GM21381 (cell line): ENCODE measurements around the gene MLXIP.

Experiments used
- ATAC-seq: cut with Tn5 transposase; IDR thresholded peaks from one replicate; pipeline ENCODE4 v1.9.1; 2021; ENCODE audit warnings: mild to moderate bottlenecking, moderate library complexity; ENCODE audit not compliant: unreplicated experiment

MLXIP gene

GRCh38 chr12:122124370-122124769, 45.8 kb downstream of the MLXIP start:
- no peak for ATAC-seq

- no peak for ATAC-seq
These were observed 47.1 kb downstream of the MLXIP start for GRCh38 chr12:122125452-122126341.

DNA sequence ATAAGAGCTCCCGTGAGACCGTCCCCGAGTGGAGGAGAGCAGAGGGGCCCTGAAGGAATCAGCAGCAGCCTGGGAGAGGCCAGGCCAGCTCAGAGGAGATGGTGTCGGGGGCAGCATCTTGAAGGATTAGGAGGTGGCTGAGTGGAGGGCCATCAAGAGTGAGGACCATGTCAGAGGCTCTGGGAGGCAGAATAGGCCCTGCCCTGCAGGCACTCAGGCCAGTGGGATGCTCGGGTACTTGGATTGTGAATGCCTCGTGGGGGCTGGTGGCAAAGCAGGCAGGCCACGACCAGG, 47.7 kb downstream of the MLXIP start:
- ATAC-seq, result no peak

DNA sequence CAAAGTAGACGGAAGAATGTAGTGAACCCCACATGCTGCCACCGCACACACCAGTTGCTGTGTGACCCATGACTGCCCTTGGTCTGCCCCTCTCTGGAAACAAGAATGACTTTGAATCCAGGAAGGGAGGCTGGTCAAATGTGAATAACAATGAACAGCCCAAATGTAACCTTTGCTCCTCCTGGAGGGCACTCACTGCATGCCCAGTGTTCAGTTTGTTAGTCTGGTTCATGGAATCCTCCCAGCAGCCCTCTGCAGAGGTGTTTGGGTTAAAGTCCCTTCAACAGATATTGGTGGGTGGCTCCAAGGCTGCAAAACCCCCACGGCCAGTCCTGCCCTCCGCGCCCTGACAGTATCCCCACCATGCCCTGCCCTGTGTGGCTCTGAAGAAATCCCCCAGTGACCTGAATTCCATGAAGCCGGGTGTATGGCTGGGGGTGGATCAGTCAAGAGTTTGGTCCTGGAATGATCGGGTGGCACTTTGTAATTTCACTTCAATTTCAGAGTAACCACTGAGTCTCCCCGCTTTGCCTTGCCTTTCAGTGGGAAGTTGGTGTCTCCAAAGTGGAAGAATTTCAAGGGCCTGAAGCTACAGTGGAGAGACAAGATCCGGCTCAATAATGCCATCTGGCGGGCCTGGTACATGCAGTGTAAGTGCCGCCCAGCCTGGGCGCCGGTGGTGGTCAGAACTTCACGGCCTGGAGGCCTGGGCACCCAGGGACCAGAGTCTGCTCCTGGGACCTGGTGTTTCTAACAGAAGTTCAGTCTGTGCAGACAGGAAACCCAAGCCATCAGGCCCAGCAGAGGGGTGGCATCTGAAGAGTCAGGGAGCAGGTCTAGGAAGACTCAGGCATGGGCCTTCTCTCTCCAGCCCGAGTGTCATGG, 48.4 kb downstream of the MLXIP start:
- ATAC-seq, result no peak

GRCh38 chr12:122127839-122128238, 49.3 kb downstream of the MLXIP start:
- no peak for ATAC-seq

GRCh38 chr12:122128481-122128880, 49.9 kb downstream of the MLXIP start:
- ATAC-seq, result no peak

DNA sequence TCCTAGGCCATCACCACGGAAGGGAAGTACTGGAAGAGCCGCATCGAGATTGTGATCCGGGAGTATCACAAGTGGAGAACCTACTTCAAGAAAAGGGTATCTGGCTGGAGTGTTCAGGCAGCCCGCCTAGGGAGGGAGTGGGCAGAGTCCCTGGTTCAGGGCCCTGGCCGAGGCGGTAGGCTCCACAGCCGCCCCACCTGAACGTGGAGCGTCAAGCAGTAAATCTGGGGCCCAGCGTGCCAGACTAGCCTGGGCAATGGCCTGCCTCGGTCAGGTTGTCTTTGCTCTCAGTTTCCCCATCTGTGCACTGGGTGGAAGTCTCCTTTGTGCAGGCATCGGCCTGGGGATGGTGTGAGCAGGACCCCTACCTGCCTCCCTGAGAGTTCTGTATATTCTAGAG, 50.6 kb downstream of the MLXIP start:
- ATAC-seq, result no peak

DNA sequence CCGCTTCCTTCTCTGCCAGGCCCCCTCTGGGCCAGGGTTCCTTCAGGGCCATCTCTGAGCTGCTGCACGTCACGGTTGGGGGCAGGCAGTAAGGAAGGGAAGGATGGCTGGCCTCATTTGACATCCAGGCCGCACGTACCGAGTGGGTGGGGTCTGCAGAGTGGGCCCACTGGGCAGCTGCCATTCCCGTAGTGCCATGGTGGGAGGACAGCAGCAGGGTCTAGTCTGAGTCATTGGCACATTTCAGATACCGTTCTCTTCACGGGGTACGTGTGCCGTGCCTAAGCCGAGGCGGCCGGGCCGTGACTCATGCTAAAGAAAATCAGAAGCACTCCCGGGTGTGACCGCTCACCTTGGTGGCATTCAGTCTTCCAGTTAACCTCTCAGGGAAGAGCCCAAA, 51.6 kb downstream of the MLXIP start:
- ATAC-seq, result no peak

DNA sequence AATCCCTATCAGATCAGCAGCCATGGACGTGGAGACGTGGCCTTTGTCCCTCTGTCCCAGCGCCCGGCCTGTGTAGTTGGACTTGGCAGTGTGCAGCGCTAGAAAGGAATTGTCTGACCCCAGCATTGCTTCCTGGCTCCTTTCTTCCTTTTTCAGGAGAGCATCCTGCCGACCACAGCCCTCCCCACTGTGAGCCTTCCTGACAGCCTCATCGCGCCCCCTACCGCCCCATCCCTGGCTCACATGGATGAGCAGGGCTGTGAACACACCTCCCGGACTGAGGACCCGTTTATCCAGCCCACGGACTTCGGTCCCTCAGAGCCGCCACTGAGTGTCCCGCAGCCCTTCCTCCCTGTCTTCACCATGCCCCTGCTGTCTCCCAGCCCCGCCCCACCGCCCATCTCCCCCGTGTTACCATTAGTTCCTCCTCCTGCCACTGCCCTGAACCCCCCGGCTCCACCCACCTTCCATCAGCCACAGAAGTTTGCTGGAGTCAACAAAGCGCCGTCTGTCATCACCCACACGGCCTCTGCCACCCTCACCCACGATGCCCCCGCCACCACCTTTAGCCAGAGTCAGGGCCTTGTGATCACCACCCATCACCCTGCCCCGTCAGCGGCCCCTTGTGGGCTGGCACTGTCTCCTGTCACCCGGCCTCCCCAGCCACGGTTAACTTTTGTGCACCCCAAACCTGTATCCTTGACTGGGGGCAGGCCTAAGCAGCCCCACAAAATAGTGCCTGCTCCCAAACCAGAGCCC, 54.8 kb downstream of the MLXIP start:
- ATAC-seq, result no peak

- ATAC-seq, result no peak
These were observed 57.0 kb downstream of the MLXIP start for GRCh38 chr12:122135437-122136031.

DNA sequence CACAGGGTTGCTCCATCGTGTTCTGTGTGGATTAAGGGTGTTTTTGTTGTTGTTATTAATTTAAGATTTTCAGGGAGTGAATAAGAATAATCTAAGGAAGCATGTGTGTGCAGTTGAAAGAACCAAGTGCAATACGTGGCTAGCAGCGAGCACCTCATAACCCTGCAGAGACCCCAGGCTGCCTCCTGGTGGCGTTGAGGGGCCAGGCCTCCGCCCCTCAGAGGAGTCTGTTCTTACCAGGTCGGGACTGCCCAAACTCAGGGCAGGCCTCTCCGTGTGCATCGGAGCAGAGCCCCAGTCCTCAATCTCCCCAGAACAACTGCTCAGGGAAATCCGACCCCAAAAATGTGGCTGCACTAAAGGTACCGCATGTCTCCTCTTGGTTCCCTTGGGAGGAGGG, 58.7 kb downstream of the MLXIP start:
- ATAC-seq, result no peak

- no peak for ATAC-seq
These were observed 59.1 kb downstream of the MLXIP start for GRCh38 chr12:122137681-122138080.

GRCh38 chr12:122138181-122138580, 59.6 kb downstream of the MLXIP start:
- ATAC-seq, result no peak

DNA sequence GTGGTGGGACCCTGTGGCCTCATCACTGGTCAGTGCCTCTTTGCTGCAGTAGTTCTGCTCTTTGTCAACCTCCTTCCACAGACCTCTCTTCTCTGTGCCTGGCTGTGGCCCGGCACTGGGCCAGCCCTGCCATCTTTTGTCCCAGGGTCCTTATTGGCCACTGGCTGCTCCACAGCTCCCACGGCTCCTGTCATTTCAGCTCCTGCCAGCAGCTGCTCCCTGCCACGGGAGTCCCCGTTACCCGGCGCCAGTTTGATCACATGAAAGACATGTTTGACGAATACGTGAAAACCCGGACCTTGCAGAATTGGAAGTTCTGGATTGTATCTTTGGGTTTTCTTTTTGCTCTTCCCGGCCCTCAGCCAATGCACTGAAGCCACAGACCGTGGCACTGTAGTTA, 60.1 kb downstream of the MLXIP start:
- ATAC-seq, result no peak

DNA sequence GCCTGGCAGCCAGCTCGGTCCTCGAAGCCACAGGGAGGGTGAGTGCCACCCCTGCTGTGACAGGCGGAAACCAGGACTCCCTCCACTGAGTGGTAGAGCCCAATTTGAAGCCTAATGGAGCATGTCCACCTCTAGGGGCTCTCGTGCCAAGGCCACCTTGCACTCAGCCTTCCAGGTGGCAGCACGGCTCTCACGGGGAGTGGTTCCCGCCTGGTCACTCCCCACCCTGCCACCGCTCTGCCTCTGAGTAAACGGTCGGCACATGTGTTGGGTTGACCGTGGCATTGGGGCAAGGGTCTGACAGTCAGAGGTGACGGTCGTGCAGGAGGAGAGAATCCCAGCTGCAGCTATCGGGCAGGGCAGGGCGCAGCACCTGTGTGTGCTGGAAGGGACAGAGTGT, 60.7 kb downstream of the MLXIP start:
- ATAC-seq, result no peak

DNA sequence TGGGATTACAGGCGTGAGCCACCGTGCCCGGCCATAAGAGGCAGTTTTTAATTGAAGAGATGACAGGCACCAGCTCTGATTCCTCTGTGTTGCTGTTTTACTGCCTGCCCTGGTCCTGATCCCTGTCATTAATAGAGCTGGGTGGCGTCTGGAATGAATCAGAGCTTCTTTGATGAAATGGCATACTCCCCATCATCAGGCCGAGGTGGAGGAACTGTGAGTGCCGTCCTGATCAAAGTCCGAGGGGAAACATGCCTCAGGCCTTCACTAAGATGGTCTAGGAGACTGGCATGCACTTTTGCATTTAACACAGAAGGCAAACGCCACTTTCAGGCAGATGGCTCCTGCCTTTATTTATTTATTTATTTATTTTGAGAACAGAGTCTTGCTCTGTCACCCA, 61.4 kb downstream of the MLXIP start:
- no peak for ATAC-seq

DNA sequence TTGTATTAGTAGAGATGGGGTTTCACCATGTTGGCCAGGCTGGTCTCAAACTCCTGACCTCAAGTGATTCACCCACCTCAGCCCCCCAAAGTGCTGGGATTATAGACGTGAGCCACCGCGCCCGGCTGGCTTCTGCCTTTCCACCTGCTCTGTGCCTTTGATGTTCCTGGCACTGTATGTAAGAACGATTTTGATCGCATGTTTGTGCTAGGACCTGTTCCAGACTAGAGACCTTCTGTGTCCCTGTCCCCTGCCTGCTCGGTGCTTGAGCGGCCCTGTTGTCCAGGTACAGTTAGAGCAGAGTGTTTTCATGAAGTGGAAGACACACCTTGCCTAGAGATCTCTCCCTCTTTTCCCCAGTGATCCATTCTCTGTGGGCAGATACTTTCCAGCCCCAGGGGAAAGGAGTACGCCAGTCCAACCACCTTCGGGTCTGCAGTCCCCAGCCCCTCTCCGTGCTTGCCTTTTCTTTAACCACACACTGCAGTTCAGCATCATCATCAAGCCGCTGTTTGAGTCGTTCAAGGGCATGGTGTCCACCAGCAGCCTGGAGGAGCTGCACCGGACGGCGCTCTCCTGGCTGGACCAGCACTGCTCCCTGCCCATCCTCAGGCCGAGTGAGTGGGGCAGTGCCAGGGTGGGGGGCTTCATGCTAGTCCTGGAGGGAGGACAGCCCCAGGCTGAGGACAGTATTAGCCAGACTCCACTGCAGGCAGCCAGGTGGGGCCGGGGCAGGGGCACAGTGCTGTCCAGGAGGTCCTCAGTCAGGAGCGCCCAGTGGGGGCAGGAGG, 62.1 kb downstream of the MLXIP start:
- no peak for ATAC-seq

- no peak for ATAC-seq
These were observed 63.6 kb downstream of the MLXIP start for GRCh38 chr12:122141911-122142725.

DNA sequence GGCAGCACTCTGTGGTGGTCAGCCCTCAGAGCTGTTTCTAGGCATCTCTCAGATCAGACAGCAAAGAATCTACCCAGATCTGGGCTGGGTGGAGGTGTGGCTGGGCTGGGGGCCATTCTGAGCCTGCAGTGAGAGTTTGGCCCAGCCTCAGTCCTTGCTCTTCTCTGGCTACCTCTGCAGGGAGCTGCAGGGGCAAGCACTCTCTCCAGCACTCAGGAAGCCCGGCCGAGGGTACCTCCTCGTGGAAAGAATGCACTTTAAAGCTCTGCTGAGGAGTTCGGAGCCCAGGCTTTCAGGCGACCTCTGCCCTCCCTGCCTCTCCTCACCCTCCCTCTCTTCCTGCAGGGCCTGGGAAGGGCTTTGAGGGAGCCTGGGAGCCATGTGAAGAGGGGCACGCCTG, 64.3 kb downstream of the MLXIP start:
- ATAC-seq, result no peak
